Cortex of kidney (tissue), 1 donor: ENCODE data around the gene CMIP.

Experiments
- DNase-seq: peaks from one replicate; lab custom pipeline; 2025; lab: John Stamatoyannopoulos, UW

Gene CMIP

DNA sequence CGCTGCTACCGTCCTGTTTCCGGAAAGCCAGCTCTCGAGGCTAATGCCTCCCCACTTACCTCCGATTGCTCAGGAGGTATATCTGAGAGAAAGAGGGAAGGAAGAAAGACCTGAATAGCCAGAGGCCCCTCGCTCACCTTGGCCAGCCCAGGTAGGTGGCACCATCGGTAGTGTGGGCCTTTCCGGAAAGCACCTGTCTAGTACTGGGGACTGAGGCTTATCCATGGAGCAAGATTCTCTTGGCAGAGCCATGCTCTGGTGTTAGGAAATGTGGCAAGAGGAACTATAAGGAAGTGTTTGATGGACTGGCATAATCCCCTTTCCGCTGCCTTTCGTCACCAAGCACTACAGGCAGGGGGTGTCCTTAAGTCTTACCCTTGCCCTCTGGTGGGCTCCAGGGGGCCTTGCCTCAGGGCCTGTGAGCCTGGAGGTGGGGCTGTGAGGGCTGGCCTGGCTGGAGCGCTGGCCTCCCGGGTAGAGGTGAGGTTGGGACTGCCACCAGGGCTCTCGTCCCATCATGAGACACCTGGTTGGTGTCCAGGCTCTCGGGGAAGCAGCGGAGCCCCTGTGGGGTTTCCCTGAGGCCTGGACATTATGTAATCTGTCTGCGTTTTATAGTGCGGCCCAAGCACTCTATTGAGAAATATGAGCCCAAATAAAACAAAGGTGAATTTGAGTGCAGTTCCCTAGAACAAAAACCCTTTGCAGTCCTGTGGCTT is 2.9 kb downstream of the CMIP start:
- no peak for DNase-seq

DNA sequence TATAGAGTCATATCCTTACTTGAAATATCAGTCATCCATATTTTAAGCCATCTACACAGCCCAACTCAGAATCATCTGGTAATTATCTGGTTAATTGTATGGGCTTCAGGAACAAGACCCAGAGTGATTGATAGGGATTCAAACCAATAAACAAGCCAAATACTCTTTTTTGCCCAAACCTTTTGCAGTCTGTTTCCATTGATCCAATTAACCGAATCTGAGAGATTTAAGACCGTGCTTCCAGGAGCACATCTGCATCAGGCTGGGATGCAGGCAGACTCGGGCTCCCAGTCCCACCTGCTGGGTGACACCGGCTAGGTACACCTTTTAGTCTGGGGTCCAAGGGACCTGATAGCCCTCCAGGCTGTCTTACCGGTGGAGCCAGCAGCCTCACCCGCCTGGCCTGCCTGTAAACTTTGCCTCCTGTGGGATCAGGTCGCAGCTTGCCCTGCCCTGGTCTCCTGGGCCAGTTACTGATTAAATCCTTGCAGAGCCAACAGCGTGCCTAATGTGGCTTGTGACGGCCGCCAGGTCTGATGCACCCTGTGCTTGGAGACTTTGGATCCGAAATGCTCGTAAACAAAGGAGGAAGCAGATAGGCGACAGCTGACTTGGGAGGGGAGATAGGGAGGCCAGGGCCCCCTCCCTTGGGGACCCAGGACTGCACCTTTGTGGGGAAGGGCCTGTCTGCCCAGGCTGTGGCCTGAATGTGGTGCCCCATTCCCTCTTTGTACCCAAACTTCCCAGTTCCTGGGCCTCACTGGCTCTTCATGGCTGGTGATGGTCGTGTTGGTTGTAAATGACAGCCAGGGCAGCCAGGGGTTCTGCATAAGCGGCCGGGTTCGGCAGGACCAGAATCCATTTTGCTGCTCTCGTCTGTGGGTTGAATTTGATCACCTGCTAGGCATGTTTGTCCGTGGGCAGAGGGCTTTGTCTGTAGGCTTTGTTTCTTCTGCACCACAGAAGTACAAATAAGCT is 3.8 kb downstream of the CMIP start:
- DNase-seq = no peak

- DNase-seq = no peak
Measured at GRCh38 chr16:81449241-81449640, 4.6 kb downstream of the CMIP start.

- DNase-seq = no peak
Measured at GRCh38 chr16:81449899-81450608, 5.4 kb downstream of the CMIP start.

GRCh38 chr16:81450783-81451491 is 6.3 kb downstream of the CMIP start:
- DNase-seq = no peak

DNA sequence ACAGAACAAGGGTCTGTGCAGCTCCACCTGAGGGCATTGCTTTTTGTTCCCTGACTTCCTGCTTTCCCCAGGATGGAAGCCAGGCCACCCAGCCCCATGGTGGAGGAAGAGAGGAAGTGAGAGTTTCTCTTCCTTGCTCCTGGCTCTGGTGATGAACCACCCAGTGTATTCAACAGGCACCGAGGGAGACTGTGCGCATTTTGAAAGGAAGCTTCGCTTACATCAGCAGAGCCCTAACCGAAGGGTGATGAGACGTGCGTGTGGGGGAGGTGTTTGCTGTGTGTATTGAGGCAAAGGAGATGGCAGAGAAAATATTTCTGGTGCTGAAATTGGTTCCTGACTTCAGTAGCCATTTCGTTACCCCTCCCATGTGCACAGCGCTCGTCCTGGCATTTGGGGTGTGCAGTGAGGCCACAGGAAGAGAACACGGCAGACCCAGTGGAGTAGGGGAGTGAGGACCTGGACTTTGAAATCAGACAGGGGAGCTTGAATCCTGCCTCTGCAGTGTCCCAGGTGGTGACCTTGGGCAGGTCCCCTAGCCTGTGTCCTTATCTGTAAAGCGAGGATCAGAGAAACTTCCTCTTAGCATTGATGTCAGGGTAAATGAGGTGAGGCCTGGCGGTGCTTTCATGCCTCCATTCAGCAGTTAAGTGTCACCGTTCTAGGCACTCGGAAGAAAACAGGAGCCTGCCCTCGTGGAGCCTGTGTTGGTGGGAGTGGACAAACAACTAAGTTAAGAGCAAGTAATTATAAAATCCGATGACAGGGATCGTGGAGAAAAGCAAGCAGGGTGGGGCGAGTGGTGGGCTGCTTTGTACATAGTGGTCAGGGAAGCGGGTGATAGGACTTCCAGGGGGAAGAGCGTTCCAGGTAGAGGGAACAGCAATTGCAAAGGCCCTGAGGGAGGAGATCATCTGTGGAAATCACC is 7.4 kb downstream of the CMIP start:
- no peak for DNase-seq

GRCh38 chr16:81453091-81453728 is 8.6 kb downstream of the CMIP start:
- no peak for DNase-seq

DNA sequence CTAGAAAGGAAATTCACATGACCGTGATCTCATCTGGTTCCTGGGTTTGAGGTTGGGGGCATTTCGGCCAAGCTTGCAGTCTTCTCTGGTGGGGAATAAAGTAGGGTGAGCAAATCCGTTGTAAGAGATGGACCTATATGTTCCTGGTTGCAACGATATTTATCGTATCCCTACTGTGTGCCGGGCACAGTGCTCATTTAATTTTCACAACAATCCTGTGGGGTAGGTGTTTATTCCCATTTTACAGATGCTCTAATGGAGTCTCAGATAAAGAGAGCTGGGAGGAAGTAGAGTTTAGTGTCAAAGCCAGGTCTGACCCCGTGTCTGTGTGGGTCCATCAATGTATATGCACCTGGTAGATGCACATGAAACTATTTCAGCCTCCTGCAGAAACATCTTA is 9.4 kb downstream of the CMIP start:
- DNase-seq = no peak

- DNase-seq = no peak
Measured at GRCh38 chr16:81455006-81455405, 10.4 kb downstream of the CMIP start.

DNA sequence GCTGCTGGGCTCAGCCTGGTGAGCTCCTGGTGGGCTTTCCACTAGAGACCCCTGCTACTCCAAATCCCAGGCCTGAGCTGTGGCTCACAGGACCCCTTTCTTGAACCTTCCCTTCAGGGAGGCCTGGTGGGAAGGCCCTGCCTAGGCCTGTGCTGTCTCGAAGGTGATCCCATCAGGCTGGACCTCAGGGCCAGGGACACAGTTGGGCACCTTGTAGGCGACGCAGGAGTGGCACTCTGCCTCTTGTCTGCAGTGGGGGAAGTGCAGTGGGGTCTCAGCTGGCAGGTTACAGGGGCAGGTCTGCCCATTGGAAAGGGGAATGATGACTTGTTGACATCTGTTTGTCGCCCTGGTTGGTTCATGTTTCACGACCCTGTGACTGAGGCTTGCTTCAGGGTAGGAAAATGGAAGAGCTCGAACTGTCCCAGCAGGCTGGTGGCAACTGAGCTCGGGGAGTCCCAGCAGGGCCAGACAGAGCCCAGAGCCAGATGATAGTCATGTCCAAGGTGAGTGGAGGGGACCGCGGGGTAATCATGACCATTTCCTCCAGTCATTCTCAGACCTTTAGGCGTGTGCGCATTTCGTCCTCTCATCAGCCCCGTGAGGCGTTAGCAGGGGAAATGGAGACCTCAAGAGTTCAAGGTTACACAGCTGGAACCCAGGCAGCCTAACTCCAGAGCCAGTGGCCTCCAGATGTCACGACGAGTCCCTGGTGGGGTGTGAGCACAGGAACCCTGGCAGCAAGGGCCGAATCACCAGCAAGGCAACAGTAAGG is 11.3 kb downstream of the CMIP start:
- no peak for DNase-seq

- DNase-seq = no peak
Measured at GRCh38 chr16:81456523-81457325, 12.1 kb downstream of the CMIP start.

DNA sequence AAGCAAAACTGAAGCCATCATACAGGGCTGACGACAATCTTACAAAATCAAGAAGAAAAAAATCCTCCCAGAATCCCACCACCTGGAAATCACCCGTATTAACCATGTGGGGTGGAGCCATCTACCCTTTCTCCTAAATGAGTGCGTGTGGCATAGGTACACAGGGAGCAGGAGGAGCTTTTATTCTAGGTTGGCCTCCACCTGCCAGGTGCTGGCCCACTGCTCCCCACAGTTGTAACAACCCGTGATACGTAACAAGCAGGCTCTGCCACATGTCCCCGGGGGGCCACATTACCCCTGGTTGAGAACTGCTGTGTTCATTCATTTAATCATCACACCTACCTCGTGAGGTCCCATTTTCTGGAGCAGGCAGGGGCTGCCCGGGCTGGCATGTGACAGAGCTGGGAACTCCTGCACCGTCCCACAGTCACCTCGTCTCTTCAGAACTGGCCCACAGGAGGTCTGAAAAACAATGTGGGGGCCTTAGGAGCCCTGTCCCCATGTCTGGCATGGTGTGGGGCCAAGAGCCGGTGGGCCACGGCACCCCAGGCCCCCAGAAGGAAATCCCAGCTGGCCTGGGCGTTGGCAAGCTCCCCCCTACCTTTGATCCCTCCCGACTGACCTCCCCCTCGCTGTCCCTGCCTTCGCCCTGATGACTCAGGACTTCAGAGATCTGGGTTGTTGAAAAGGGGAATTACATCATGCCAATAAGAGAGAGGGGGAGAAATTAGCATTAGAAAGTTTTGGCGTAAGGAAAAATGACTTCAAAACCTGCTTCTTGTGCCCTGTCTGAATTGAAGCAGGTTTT is 12.9 kb downstream of the CMIP start:
- no peak for DNase-seq

DNA sequence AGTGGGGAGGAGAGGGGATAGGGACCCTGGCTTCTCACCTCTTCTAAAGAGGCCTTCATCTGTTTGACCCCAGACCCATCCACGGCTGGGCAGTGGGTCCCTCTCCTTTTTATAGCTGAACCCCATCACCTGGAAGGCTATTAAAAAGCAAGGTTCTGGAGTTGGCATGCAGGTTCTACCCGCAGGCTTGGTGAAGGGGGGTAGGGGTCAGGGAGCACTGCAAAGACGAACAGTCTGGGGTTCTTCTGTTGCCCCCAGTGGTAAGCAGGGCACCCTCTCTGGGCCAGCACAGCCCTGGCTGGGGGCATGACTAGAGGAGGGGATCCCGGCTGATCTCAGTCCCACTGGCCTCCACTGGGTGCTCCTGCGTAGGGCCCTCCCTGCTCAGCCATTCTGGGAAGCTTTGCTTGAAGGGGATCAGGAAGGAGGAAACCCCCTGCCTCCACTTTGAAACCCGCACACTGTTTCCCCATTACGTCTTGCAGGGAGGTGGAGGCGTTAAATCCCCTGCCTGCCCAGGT is 13.6 kb downstream of the CMIP start:
- DNase-seq = no peak

DNA sequence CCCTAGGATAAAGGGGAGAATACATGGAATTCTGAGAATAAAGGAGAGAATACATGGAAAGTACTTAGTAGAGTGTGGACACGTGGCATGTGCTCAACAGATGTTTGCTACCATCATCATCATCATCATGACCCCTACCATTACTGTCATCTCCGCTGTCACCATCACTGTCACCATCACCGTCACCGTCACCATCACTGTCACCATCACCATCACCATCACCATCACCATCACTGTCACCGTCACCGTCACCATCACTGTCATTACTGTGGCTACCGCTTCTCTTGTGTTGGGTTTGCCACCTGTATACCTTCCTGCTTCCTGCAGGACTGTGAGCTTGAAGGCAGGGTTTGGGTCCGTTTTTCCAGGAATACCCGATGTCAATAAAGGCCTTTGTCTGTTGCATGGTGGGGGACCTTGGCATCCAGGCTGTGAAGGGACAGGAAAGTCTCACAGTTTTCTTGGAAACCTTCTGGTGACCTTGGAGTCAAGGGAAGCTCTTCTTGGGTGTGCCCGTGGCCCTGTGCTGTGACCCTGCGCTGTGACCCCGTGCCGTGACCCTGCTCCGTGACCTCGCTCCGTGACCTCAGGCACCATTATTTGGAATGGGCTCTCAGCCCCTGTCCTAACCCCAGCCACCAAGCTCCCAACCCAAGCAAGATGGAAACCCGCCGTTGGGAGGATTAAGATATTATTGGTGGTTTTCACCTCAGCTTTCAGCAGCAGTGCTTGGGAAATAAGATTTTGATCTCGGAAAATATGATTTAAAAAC is 14.4 kb downstream of the CMIP start:
- DNase-seq = no peak

GRCh38 chr16:81460075-81460474 is 15.5 kb downstream of the CMIP start:
- no peak for DNase-seq

DNA sequence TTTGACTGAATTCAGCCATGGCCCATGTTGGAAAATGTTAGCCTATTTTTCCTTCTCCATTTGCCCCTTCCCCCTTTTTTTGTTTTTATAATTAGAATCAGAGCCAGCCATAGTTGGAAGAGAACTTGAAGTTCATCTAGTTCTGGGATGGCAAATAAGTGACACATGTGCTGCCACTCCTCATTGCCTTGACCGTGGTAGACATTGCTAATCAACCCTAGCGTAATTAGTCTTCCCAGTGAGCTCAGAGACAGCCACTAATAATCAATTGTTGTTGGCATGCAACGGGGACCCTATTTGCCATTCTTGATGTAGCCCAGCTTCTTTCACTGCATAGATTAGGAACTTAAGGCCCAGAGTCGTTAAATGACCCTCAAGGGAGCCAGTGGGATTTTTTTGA is 16.6 kb downstream of the CMIP start:
- DNase-seq = no peak

DNA sequence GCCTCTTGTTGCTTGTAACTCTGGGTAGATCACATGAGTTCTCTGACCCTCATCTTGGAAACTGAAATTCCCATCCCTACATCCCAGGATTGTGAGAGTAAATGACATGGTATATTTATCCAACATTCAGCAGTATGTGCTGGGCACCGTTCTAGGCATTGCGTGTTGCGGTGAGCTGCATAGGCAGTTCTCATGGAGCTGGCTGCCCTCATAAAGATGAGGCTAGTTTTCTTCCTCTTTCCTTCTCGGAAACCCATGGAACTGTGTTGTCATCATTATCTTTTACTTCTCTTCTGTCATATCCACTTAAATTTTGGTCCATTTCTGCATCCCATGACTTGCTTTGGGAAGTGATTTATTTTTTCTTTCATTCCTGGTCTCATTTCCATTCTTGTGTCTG is 17.2 kb downstream of the CMIP start:
- DNase-seq = no peak
